ENCODE results near the gene MED31. TPM values are rescaled to one million over a fixed set of nuclear protein-coding genes. Genes with fewer than 3 reads are reported as not detected.

MED31 gene
- total and polyA plus RNA-seq, 2 of the 13 experiments (the other 11 are each of a cell fraction or from before 2014, with no cell fraction given), result 19.0 to 20.9 TPM

DNA sequence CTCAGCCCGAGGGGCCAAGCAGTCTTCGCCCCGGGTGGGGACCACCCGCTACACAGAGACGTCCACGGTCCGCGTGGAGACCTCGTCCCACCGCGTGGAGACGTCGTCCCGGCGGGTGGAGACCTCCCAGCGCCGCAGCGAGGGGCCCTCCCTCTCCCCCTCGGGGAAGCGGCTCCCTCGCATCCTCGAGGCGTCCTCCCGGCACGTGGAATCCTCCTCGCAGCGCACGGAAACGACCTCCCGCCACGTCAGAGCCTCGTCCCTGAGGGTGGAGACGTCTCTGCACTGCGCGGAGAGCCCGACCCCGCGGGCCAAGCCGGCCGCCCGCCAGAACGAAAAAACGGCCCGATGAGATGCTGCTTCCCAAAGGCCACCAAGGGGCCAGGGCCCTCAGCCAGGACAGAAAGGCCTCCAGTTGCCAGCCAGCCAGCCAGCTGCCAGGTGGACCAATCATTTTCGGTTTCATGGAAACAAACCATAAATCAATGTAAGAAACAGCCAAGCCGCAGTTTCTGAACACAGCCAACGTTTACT, 581 bp upstream of the MED31 start (continued):
- TF ChIP-seq, protein P1, sequence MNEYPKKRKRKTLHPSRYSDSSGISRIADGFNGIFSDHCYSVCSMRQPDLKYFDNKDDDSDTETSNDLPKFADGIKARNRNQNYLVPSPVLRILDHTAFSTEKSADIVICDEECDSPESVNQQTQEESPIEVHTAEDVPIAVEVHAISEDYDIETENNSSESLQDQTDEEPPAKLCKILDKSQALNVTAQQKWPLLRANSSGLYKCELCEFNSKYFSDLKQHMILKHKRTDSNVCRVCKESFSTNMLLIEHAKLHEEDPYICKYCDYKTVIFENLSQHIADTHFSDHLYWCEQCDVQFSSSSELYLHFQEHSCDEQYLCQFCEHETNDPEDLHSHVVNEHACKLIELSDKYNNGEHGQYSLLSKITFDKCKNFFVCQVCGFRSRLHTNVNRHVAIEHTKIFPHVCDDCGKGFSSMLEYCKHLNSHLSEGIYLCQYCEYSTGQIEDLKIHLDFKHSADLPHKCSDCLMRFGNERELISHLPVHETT (CRISPR knock-in tag; conservative IDR thresholded peaks at IDR 0.05), result peak; percentile 63; the same call in 1 of the 2 replicates
- peak; percentile 25; the same call in 1 of the 2 replicates for TF ChIP-seq ZNF652 (CRISPR knock-in tag; IDR thresholded peaks at IDR 0.05; ENCODE audit: borderline replicate concordance, low read depth)
- TF ChIP-seq CHD4 (IDR thresholded peaks at IDR 0.05; ENCODE audit: borderline replicate concordance, low read length), result no peak
- TF ChIP-seq ZNF567 (CRISPR knock-in tag; IDR thresholded peaks at IDR 0.05; ENCODE audit: borderline replicate concordance), result peak; percentile 86; the same call in 1 of the 2 replicates
- TF ChIP-seq, protein P2, sequence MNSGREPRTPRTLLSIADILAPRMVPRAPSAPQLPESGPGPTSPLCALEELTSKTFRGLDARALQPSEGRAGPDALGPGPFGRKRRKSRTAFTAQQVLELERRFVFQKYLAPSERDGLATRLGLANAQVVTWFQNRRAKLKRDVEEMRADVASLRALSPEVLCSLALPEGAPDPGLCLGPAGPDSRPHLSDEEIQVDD (CRISPR knock-in tag; IDR thresholded peaks at IDR 0.05; ENCODE audit: borderline replicate concordance), result peak; percentile 98
- no peak for TF ChIP-seq SRSF9 (IDR thresholded peaks at IDR 0.05; ENCODE audit: borderline replicate concordance, insufficient read depth, low read depth, low read length, poor library complexity, severe bottlenecking)
- TF ChIP-seq ZNF713 (CRISPR knock-in tag; IDR thresholded peaks at IDR 0.05), result no peak
- peak; percentile 76; the same call in 1 of the 2 replicates for TF ChIP-seq ZNF12 (CRISPR knock-in tag; IDR thresholded peaks at IDR 0.05)
- no peak for TF ChIP-seq SRSF1 (optimal IDR thresholded peaks at IDR 0.05; ENCODE audit: low read depth, low read length)
- TF ChIP-seq STAG1 (CRISPR knock-in tag; IDR thresholded peaks at IDR 0.05), result no peak; the same call in 1 of the 2 replicates
- TF ChIP-seq, protein P3, sequence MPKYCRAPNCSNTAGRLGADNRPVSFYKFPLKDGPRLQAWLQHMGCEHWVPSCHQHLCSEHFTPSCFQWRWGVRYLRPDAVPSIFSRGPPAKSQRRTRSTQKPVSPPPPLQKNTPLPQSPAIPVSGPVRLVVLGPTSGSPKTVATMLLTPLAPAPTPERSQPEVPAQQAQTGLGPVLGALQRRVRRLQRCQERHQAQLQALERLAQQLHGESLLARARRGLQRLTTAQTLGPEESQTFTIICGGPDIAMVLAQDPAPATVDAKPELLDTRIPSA (CRISPR knock-in tag; IDR thresholded peaks at IDR 0.05; ENCODE audit: borderline replicate concordance), result peak; percentile 99
- peak; percentile 99 for TF ChIP-seq ZNF253 (CRISPR knock-in tag; IDR thresholded peaks at IDR 0.05; ENCODE audit: borderline replicate concordance)
- TF ChIP-seq, protein P4, sequence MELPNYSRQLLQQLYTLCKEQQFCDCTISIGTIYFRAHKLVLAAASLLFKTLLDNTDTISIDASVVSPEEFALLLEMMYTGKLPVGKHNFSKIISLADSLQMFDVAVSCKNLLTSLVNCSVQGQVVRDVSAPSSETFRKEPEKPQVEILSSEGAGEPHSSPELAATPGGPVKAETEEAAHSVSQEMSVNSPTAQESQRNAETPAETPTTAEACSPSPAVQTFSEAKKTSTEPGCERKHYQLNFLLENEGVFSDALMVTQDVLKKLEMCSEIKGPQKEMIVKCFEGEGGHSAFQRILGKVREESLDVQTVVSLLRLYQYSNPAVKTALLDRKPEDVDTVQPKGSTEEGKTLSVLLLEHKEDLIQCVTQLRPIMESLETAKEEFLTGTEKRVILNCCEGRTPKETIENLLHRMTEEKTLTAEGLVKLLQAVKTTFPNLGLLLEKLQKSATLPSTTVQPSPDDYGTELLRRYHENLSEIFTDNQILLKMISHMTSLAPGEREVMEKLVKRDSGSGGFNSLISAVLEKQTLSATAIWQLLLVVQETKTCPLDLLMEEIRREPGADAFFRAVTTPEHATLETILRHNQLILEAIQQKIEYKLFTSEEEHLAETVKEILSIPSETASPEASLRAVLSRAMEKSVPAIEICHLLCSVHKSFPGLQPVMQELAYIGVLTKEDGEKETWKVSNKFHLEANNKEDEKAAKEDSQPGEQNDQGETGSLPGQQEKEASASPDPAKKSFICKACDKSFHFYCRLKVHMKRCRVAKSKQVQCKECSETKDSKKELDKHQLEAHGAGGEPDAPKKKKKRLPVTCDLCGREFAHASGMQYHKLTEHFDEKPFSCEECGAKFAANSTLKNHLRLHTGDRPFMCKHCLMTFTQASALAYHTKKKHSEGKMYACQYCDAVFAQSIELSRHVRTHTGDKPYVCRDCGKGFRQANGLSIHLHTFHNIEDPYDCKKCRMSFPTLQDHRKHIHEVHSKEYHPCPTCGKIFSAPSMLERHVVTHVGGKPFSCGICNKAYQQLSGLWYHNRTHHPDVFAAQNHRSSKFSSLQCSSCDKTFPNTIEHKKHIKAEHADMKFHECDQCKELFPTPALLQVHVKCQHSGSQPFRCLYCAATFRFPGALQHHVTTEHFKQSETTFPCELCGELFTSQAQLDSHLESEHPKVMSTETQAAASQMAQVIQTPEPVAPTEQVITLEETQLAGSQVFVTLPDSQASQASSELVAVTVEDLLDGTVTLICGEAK (IDR thresholded peaks at IDR 0.05), result no peak
- TF ChIP-seq, protein P4 (CRISPR knock-in tag; IDR thresholded peaks at IDR 0.05), result peak; percentile 94
- 0 out of 2 replicates have a peak, but pooled peaks have one; percentile 79 for TF ChIP-seq ZNF367 (CRISPR knock-in tag; IDR thresholded peaks at IDR 0.05; ENCODE audit: borderline replicate concordance)
- TF ChIP-seq, protein P5, sequence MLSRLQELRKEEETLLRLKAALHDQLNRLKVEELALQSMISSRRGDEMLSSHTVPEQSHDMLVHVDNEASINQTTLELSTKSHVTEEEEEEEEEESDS (CRISPR knock-in tag; IDR thresholded peaks at IDR 0.05; ENCODE audit: borderline replicate concordance), result 0 out of 2 replicates have a peak, but pooled peaks have one; percentile 27
- 0 out of 2 replicates have a peak, but pooled peaks have one; percentile 12 for TF ChIP-seq ZNF264 (CRISPR knock-in tag; IDR thresholded peaks at IDR 0.05)
- 0 out of 2 replicates have a peak, but pooled peaks have one; percentile 12 for TF ChIP-seq PCBP1 (IDR thresholded peaks at IDR 0.05; ENCODE audit: borderline replicate concordance, low read depth, low read length)

Measured in HepG2 (cell line).